HG02943 (cell line): Measurements from ENCODE around the gene ITGB4.

Source experiments
- ATAC-seq: cut with Tn5 transposase; IDR thresholded peaks from one replicate; pipeline ENCODE4 v1.9.1; 2021; ENCODE audit warnings: mild to moderate bottlenecking, low read depth, moderate library complexity; ENCODE audit not compliant: unreplicated experiment

ITGB4 gene

DNA sequence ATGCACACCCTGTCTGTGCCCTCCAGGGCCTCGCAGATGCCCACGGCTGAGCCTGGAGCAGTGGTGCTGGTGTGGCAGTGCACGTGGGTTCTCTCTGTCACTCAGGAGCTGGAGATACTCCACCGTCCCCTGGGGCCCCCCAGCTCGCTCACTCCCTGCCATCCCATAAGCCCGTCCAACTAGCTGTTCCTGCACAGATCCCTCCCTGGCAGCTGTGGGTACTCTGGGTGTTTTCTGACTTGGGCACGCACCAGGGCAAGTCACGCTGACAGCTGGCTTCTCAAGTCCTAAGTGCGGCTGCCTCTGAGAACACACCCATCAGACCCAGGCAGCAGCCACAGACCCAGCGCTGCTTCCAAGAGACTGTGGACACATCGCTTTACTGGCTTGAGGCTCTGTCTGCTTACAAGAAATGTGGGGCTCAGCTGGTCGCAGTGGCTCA lies 25.4 kb upstream of the ITGB4 start:
- no peak for ATAC-seq

DNA sequence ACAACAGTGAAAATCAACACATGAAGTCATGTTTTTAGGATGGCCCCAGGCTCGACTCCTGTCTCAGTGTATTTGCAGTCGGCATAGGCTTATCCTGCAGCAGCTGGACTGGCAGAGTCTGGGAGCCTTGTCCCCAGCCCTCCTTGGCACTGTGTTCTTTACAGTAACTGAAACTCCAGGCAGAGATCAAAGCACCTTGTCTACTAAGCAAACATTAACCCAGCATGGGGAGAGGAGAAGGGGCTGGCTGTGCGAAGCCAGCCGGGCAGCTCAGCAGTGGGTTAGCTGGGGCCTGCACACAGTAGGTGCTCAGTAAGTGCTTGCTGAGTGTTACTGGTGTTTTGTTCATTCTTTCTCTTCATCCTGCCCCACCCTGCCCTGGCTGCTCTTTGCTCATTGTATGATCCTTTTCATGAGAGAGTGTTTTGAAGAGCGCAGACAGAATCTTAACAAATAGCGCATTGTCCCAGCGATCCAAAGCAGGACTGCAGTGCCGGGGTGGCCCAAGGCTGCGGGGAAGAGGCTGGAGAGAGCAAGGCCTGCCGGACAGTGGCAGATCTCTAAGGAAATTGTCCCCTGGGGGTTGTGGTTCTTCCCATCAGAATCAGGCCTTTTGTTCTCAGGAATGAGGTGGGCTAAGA lies 23.5 kb upstream of the ITGB4 start:
- no peak for ATAC-seq

DNA sequence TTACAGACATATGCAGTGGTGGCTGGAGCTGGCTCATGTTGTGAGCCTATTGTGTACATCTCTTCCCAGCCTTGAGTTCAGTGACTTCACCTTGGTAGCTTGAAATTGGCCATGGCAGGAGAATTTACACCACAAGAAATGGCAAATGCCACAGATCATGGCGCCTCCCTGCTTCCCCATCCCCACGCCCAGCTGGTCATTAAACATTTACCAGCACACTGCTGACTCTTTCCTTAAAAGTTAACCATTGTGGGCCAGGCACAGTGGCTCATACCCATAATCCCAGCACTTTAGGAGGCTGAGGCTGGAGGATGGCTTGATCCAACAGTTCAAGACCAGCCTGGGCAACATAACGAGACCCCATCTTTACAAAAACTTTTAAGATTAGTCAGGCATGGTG lies 22.6 kb upstream of the ITGB4 start:
- no peak for ATAC-seq

DNA sequence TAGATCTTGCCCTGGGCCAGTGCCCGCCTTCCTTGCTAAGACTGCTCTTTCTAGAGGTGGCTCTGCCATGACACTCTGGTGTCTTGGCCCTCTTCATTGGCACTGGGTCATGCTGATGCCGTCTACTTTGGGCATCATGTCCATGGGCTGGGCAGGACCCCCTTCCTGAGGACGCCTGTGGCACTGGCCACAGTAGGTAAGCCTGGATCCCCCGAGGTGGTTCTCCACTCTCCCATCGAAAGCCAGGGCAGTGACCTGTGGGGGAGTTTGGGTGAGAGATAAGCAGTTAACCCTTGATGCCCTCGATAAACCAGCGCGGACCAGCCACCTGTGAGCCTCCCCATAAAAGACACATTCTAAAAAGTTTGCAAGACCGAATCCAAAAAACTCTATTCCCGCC lies 20.0 kb upstream of the ITGB4 start:
- no peak for ATAC-seq

DNA sequence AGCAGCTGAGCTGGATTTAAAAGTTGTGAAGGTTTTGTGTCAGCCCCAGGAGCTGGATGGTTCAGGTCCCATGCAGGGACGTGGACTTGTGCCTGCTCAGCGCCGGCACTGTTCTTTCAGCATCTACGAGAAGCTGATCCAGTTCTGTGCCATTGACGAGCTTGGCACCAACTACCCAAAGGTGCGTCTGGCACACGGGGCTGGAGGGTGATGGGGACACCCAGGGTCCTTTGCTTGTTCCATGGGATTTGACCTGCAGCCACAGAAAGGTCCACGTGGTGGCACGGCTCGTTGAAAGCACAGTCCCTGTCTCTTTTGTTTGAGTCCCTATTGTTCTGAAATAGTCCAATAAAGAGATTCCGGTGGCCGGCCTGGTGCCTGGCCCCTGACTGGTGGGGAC lies 18.1 kb upstream of the ITGB4 start:
- ATAC-seq = no peak

DNA sequence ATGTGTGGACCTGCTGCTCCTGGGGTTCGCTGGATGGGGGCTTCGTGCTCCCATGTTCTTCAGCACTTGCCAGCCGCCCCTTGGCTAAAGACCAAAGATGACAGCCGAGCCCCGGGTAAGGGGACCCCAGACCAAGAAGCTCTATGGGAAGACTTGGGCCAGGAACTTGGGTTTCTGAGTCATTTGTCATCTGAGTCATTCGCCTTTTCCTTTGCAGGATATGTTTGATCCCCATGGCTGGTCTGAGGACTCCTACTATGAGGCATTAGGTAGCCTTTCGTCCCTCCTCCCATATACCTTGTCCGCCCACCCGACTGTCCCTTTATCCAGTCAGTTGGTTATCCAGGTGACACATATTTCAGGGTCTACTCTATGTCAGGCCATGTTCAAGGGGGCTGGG lies 17.7 kb upstream of the ITGB4 start:
- no peak for ATAC-seq

DNA sequence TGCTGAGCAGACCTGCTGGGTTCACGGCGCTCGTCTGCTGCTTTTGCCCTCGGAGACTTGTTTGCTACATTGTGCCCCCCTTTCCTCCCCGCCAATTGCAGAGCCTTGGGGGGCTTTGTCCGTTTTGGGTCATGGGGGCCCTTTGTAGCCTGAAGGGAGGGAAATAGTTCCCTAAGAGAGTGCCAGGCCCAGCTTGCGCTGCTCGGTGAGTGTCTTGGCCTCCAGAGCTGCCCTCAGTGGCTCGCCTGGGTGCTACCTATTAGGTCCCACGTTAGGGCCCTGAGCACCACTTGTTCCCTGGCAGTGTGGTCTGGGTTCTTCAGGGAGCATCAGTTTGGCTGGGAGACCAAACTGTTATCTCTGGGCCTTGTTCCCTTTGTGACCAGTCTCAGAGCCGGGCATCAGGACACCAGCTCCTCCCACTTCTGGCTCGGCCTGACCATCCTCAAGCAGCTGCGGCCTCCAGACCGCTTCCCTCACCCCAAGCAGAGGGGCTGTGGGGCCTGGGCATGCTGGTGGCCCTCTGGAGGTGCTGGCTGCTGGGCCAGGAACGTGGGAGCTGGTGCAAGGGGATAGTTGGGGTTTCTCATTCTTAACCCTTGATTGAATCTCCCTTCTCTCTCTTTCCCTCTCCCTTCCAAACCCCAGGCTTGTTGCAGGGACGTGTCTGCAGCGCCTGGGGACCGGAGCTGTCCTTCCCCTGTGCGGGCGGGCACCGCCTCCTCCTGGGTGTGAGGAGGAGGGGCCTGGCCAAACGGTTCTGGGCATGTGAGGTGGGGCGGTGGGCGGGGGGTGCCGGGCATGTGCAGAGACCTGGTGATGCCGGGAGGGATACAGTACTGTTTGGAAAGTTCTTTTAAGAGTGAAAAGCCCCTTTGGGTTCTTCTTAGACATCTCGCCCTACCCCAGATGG lies 16.0 kb upstream of the ITGB4 start:
- ATAC-seq = no peak

DNA sequence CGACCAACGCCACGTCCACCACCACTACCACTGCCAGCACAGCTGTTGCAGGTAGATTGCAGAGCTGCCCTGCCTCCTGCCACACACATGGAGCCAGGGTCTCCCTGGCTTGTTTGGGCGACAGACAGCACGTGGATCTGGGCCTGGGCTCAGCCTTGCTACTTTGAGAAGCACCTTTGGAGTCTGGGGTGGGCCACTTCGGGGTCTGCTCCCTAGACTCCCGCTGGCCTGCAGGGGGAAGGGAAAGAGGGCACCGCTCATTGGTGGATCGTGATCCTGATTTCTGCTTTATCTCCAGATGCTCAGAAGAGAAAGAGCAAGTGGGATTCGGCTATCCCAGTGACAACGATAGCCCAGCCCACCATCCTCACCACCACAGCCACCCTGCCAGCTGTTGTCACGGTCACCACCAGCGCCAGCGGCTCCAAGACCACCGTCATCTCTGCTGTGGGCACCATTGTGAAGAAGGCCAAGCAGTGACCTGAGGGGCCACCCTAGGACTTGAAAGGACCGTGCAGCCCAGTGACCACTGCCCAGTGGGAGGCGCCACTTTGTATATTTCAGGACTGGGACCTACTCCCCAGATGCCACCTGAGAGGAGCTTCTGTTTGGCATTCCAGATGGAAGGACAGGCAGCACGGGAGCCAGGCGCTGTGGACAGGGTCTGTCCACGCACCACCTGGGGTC lies 15.1 kb upstream of the ITGB4 start:
- ATAC-seq = no peak

DNA sequence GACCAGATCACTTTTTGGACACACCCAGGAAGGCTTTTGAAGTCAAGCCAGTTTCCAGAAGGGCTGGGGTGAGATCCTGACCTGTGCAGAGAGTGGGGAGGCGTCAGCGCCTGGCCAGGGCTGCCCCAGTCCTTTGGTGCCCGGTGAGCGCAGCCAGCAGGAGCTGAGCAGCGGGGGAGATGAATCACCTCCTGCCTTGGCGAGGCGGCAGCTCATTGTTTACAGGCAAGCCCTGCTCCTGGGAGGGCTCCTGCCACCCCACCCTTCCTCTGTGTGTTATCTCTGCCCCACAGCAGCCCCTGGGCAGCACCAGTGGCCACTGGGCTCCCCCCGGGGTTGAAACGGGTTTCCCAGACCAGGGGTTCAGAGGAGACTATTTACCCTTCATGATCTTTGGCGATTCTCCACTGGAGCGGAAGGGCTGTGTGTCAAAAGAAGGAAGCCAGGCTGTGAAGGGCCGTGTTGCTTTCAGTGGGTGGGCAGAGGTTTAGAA lies 14.1 kb upstream of the ITGB4 start:
- no peak for ATAC-seq

DNA sequence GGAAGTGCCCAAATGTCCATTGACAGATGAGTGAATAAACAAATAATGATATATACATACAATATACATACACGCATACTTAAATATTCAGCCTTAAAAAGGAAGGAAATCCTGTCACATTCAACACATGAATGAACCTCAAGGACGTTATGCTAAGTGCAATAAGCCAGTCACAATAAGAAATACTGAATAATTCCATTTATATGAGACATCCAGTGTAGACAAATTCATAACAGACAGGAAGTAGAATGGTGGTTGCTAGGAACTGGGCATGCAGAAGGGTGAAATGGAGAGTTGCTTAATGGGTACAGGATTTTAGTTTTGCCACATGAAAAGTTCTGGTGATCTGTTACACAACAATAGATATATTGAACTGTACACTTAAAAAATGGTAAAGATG lies 8.8 kb upstream of the ITGB4 start:
- no peak for ATAC-seq

DNA sequence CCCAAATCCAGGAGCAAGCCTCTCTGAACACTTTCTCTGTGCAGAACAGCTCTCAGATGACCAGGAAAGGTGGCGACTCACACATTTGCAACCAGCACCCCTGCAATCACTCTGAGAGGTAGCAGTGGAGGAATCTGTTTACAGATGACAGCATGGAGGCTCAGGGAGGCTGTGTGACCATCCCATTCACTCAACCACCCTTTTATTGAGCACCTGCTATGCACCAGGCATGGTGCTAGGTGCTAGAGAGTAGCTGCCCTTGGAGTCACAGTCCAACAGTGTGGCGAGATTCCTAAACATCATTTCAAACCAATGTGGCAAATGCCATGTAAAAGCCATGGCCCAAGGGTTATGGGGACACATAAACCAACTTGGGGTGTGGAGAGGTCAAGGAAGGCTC lies 1.5 kb upstream of the ITGB4 start:
- ATAC-seq = no peak

DNA sequence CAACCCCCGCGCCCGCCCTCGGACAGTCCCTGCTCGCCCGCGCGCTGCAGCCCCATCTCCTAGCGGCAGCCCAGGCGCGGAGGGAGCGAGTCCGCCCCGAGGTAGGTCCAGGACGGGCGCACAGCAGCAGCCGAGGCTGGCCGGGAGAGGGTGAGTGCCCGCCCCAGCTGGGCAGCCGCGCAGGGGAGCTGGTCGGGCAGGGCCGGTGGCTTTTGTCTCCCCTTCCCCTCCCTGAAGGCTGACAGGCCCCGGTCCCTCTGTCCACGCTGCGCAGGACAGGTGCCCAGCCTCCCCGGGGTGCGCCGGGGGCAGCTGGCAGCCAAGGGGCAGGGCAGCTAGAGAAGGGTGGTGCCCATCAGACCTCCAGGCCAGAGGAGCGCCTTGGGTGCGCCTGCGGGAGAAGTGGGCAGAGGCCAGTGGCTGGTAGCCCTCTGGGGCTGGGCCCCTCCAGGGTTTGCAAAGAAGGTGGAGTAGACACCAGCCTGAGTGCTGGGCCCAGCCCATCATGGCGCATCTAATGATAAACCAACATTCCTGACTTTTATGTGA lies 278 bp downstream of the ITGB4 start:
- ATAC-seq = no peak

DNA sequence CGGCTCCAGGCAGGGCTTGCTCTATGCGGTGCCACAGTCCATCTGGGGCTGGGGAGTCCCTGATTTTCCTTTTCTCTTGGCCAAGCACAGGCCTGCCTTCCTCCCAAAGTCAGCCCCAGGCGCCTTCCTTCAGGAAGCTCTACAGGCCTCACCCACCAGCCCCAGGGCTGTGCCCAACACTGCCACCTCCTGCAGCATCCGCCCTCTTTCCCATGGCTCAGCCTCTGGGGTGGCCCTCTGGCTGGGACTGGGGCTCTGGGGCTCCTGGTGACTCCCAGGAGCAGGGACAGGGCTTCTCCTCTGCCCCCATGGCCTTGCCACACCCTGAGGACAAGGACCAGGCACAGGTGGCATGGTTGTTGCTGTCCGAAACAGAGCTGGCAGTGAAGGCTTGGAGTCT lies 817 bp downstream of the ITGB4 start:
- no peak for ATAC-seq

DNA sequence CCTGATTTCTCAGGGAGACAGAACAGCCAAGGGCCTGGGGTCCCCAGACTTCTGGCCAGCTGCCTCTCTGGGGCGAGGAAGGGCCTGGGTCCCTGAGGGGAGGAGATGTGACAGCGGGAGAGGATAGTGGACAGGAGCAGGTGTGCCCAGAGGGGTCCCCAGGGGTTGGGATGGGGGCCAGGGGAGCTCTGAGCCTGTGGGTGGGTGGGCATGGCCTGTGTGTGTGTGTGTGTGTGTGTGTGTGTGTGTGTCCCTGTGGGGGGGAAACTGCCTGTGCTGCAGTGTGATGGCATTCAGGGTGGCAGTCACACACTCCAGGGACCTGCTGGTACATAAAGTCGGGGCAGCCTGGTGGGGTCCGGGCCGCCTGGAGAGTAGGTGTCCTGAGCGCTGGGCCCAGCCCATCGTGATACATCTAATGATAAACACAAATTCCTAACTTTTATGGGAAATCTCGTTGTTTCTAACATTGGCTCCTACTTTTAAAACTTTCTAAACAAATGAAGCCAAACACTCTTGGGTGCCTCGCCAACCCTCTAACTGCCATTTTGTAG lies 1.4 kb downstream of the ITGB4 start:
- ATAC-seq = no peak

DNA sequence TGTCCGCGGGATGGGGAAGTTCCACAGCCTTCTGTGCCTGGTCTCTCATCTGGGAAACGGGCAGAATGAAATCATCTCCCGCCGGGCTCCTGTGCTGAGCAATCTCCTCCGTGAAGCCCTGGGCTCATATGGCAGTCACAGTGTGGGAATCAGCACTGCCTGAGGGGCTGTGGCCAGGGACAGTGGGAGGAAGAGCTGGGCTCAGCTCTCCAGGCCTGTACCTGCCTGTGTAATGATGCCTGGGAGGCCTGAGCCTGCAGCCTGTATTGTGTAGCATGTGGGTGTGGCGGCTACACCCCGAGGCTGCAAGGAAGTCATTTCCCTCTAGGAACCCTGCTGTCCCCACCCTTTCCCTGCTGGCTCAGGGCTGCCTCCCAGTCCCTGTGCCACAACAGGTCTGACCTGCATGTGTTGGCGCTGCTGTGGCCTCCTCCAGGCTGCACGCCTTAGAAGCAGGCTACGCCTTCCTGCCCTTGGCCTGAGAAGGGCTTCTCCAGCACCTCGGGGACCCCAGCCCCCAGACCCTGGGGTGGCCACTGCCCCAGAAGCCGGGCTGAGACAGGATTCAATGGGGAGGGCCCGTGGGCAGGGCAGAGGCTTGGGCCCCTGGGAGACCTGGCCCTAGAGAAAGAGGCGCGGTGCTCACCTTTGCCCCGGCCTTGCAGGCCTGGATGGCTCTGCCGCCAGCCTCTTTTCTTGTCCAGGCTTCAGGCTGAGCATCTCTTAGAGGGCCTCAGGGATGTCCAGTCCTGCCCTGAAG lies 2.1 kb downstream of the ITGB4 start:
- no peak for ATAC-seq

DNA sequence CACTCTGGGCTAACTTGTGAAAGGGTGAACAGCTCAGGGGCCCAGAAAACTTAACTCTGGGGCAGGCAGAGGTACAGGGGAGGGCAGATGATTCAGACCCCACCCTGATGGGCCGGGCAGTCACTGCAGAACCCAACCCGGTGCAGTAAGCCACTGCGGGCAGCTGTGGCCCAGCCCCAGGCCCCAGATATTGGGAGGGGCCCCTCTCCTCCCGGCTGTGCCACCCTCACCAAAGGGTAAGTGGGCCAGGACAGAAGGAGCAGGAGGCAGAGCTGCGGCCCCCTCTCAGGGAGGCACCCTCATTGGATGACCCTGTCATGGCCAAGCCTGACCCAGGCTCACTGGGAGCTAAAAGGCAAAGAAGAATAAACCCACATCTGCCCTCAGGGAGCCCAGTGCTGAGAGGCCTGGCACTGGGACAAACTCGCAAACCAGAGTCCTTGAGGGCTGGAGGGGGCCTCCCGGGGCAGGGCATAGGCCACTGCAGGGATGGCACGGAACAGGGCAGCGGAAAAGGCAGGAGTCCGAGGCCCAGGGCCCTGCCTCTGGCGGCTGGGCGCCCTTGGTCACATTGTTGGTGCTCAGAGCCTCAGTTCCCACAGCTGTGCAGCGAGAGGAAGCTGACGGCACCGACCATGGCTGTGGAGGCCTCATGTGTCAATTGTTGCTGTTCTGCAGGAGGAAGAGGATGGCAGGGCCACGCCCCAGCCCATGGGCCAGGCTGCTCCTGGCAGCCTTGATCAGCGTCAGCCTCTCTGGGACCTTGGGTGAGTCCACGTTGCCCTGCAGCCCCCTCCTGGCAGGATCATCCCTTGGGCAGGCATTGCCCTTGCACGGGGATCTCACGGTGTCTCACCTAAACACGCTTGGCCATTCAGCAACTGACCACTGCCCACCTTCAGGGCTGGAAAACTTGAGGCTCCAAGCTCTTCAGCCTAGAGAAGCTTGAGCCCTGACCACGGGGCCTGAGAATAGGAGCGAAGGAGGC lies 3.1 kb downstream of the ITGB4 start:
- no peak for ATAC-seq

DNA sequence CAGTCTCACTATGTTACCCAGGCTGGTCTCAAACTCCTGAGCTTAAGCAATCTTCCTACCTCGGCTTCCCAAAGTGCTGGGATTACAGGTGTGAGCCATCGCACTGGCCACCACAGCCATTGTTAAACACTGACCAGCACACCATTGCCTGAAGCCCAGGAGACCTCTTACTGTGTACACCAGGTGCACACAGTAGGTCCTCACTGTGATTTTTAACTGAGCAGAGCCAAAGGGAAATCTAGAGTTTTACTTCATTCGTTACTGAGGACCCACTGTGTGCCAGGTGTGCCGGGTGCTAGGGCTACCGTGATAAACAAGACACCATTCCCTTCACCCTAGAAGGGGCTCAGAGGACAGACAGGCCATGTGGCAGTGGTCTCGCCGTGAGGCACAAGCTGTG lies 4.2 kb downstream of the ITGB4 start:
- ATAC-seq = no peak

DNA sequence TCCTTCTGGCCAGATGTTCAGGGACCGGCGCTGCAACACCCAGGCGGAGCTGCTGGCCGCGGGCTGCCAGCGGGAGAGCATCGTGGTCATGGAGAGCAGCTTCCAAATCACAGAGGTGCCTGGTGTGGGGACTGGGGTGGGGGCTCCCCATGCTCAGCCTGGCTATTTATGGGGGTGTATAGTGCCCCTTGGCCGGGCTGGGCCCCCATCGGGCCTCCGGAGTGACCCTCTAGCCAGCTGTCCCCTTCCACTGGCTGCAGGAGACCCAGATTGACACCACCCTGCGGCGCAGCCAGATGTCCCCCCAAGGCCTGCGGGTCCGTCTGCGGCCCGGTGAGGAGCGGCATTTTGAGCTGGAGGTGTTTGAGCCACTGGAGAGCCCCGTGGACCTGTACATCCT lies 6.1 kb downstream of the ITGB4 start:
- no peak for ATAC-seq

DNA sequence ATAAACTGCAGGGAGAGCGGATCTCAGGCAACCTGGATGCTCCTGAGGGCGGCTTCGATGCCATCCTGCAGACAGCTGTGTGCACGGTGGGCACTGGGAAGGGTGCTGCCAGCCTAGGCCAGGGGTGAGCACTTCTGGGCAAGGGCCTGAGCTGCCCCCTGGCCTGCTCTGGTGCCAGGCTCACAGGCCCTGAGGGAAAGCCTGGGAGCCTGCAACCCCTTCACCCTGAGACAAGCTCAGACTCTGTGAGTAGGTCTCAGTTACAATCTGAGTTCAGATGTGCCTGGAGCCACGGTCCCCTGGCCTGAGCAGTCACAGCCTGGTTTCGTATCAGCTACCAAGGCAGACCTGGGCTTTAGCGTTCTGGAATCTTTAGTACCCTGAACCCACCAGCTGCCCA lies 8.1 kb downstream of the ITGB4 start:
- ATAC-seq = no peak
